Endothelial cell of umbilical vein (primary cell): ENCODE data around the gene ZNF595. TPM values are rescaled to one million over a fixed set of nuclear protein-coding genes. Genes with fewer than 3 reads are reported as not detected.
"Not testable (repeated sequence)": the region's sequence is repeated elsewhere in the genome, so short reads cannot be mapped to it uniquely, and the experiment has no call there.

Experiments used
- Bru-seq: library from RNA; stranded (reverse); fragments of 400-500 nt; gene quantifications from one replicate; lab custom pipeline; 2021; lab: Mats Ljungman, UMichigan
- BruChase-seq, 2 experiments: library from RNA; stranded (reverse); fragments of 400-500 nt; gene quantifications; one replicate each; lab custom pipeline; 2021; lab: Mats Ljungman, UMichigan
- BruUV-seq: library from RNA; stranded (reverse); fragments of 400-500 nt; replicated peaks from 2 replicates; lab custom pipeline; 2021; lab: Mats Ljungman, UMichigan
- CTCF ChIA-PET: fragments of 300-600, 350-600 bp; sonication (Branson Sonifier 250); formaldehyde crosslinking; loops from one replicate; lab custom pipeline; 2021; ENCODE audit warnings: antibody characterized with exemption, inconsistent platforms; lab: Charles Lee
- POLR2A ChIA-PET: fragments of 300-600, 350-600 bp; sonication (Branson Sonifier 250); formaldehyde crosslinking; loops from one replicate; lab custom pipeline; 2021; ENCODE audit warnings: antibody characterized with exemption, inconsistent platforms; lab: Charles Lee
- DNase-seq: peaks from one replicate; pipeline ENCODE4 v3.0.0-alpha.2; 2011; ENCODE audit warnings: low read depth, low spot score
- FAIRE-seq: peaks from 2 replicates; lab custom pipeline; 2011; peaks lifted over from hg19 to GRCh38; lab: Jason Lieb, UNC
- H2AFZ ChIP-seq: 2 replicates; pipeline ENCODE4 v1.6.0; 2012; ENCODE audit warnings: low read depth, low read length, control low read depth, inconsistent platforms
- H3K27ac ChIP-seq: 2 replicates; pipeline ENCODE4 v1.5.1; 2011; ENCODE audit warnings: low read depth, mild to moderate bottlenecking, control low read depth, low read length, moderate library complexity; ENCODE audit not compliant: insufficient read depth
- H3K27me3 ChIP-seq, 2 experiments: 2 replicates each; pipeline versions ENCODE4 v1.6.0 to v1.6.1; 2011; ENCODE audit warnings: low read length in 2 of 2, mixed read lengths in 1 of 2; ENCODE audit not compliant: control insufficient read depth in 2 of 2, insufficient read depth in 2 of 2
- H3K36me3 ChIP-seq, 2 experiments: 2 replicates in 1 of 2; 3 replicates in 1 of 2; pipeline ENCODE4 v1.5.1; 2011; ENCODE audit warnings: low read length in 2 of 2, mild to moderate bottlenecking in 1 of 2, moderate library complexity in 1 of 2; ENCODE audit not compliant: control insufficient read depth in 2 of 2, insufficient read depth in 2 of 2; ENCODE audit errors: extremely low read depth in 1 of 2
- H3K4me1 ChIP-seq: 3 replicates; pipeline ENCODE4 v1.5.1; 2011; ENCODE audit warnings: mild to moderate bottlenecking, low read length; ENCODE audit not compliant: control insufficient read depth, insufficient read depth; ENCODE audit errors: extremely low read depth
- H3K4me2 ChIP-seq: 2 replicates; pipeline ENCODE4 v1.6.1; 2011; ENCODE audit warnings: low read length, control low read depth, mixed read lengths; ENCODE audit not compliant: insufficient read depth
- H3K4me3 ChIP-seq, 3 experiments: fragments of 200-600 bp in 1 of 3; sonication (generic), shearing (Covaris generic) in 1 of 3; replicated peaks in 1 of 3; 2 replicates each; pipeline ENCODE4 v1.5.1; 2011 to 2016; ENCODE audit warnings: control low read depth in 3 of 3, low read length in 3 of 3, mild to moderate bottlenecking in 2 of 3, inconsistent platforms in 1 of 3, low read depth in 1 of 3, moderate library complexity in 1 of 3; ENCODE audit not compliant: insufficient read depth in 1 of 3
- H3K79me2 ChIP-seq: 2 replicates; pipeline ENCODE4 v1.6.0; 2012; ENCODE audit warnings: low read length, inconsistent platforms; ENCODE audit not compliant: control insufficient read depth, insufficient read depth
- H3K9ac ChIP-seq: replicated peaks from 2 replicates; pipeline ENCODE3; 2011; ENCODE audit warnings: low read length, control low read depth; ENCODE audit not compliant: insufficient read depth; ENCODE audit errors: extremely low read depth
- H3K9me1 ChIP-seq: replicated peaks from 3 replicates; pipeline ENCODE4 v1.6.0; 2011; ENCODE audit warnings: mild to moderate bottlenecking, low read length; ENCODE audit not compliant: control insufficient read depth, insufficient read depth; ENCODE audit errors: extremely low read depth
- H3K9me3 ChIP-seq: replicated peaks from 2 replicates; pipeline ENCODE4 v1.5.1; 2012; ENCODE audit warnings: low read length, inconsistent platforms; ENCODE audit not compliant: control insufficient read depth, insufficient read depth
- H4K20me1 ChIP-seq: replicated peaks from 2 replicates; pipeline ENCODE3; 2011; ENCODE audit warnings: mild to moderate bottlenecking, low read length; ENCODE audit not compliant: control insufficient read depth, insufficient read depth; ENCODE audit errors: extremely low read depth
- POLR2AphosphoS5 ChIP-seq: IDR thresholded peaks from 2 replicates; pipeline ENCODE4 v1.6.1; 2012; ENCODE audit warnings: low read depth, mild to moderate bottlenecking, control low read depth, low read length, moderate library complexity; ENCODE audit not compliant: insufficient read depth
- dilution Hi-C: fragments of 300-500 bp; cut with MboI; formaldehyde crosslinking; loops from one replicate; pipeline ENCODE4 v1.15.0; 2019; ENCODE audit warnings: low sequenced_read_pairs; ENCODE audit not compliant: extremely low pct_ligation_motif_present
- intact Hi-C: fragments of 100-400 bp; cut with micrococcal nuclease; formaldehyde crosslinking; loops from one replicate; pipeline ENCODE4 v1.10.0; 2022
- long read RNA-seq: library from polyadenylated mRNA; stranded (forward); transcript quantifications from one replicate; pipeline ENCODE4 v2.0.0, GENCODE V29; 2021
- polyA minus RNA-seq, 3 experiments: library from RNA; depleted of rRNA, polyadenylated mRNA; stranded (reverse); fragments of >200 nt; gene quantifications; 1 replicate in 1 of 3; 2 replicates in 2 of 3; pipeline ENCODE4 v1.2.3, GENCODE V29; 2011
- polyA plus RNA-seq, 4 experiments: library from polyadenylated mRNA; depleted of rRNA in 3 of 4; stranded (reverse) in 3 of 4; unstranded in 1 of 4; fragments of >200 nt; gene quantifications; 2 replicates each; pipeline versions ENCODE4 v1.2.1 to v1.2.3, GENCODE V29; 2011 to 2012; ENCODE audit warnings: missing spikeins in 1 of 4
- total RNA-seq: library from RNA; stranded (reverse); gene quantifications from 2 replicates; pipeline ENCODE4 v1.2.3, GENCODE V29; 2021

ZNF595 gene
- total RNA-seq (9.7 and 11.1 TPM in 2 replicates), polyA plus RNA-seq (1.5 and 1.8 TPM in 2 replicates), polyA minus RNA-seq (12.5 and 15.5 TPM in 2 replicates), Bru-seq, nascent RNA (percentile 81 among the genes with signal in this experiment), BruChase-seq, experiment 1, labeled RNA remaining after a 6-hour chase (percentile 58 among the genes with signal in this experiment), BruChase-seq, experiment 2, labeled RNA remaining after a 2-hour chase (percentile 69 among the genes with signal in this experiment)
- polyA plus RNA-seq (2011; cell fraction: cytosol; rRNA removed), result 1.9 and 2.4 TPM in 2 replicates
- 14.9 and 15.0 TPM in 2 replicates for polyA plus RNA-seq (2011; cell fraction: nucleus; rRNA removed)
- 2.7 and 3.2 TPM in 2 replicates for polyA plus RNA-seq (2012)
- not detected for polyA minus RNA-seq (2011; cell fraction: cytosol; rRNA and poly(A)+ RNA removed)
- 19.3 and 27.8 TPM in 2 replicates for polyA minus RNA-seq (2011; cell fraction: nucleus; rRNA and poly(A)+ RNA removed)
- long read RNA-seq, partial matches to known transcripts, result 1 of 12 reads
- long read RNA-seq, other reads (novel, unspliced or antisense), result 8 of 12 reads

- H3K36me3 ChIP-seq, H3K9ac ChIP-seq, dilution Hi-C loops, DNase-seq, intact Hi-C loops, H4K20me1 ChIP-seq, H3K79me2 ChIP-seq, H2AFZ ChIP-seq, H3K27me3 ChIP-seq, CTCF ChIA-PET, H3K4me2 ChIP-seq, H3K4me1 ChIP-seq, BruUV-seq, H3K9me3 ChIP-seq, H3K9me1 ChIP-seq, H3K27ac ChIP-seq, POLR2A ChIA-PET: not testable (repeated sequence)
- H3K4me3 ChIP-seq, result peak within 1 kb of the TSS in 1 of 3 experiments; percentile 37
- peak; percentile 82 for FAIRE-seq
Observed at GRCh38 chr4:52804-53479, at the start of gene ZNF595. ZNF595 (plus strand) TSS chr4:53321; CDS start chr4:53489, 168 bp downstream.

DNA sequence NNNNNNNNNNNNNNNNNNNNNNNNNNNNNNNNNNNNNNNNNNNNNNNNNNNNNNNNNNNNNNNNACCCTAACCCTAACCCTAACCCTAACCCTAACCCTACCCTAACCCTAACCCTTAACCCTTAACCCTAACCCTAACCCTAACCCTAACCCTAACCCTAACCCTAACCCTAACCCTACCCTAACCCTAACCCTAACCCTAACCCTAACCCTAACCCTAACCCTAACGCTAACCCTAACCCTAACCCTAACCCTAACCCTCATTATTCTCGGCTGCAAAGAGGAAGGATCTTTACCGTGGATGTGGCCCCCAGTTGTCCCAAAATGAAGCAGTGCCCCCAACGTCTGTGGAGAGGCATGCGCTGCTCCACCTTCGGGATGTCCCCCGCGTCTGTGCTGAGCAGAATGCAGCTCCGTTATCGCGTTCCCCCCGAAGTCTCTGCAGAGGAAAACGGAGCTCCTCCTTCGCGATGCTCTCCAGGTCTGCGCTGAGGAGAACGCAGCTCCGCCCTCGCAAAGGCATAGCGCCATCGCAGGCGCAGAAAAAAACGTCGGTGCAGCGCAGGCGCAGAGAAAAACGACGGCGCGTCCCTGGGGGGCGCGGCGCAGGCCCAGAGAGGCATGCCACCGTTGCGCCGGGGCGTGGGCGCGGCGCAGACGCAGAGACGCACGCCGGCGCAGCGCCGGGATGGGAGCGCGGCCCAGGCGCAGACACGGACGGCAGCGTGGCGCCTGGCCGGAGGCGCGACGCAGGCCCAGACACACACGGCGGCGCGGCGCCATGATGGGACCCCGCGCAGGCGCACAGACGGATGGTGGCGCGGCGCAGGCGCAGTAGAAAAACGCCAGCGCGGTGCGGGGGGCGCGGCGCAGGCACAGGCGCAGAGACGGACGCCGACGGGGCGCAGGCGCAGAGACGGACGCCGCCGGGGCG, 42.9 kb upstream of the ZNF595 start:
- H3K9me3 ChIP-seq, H3K36me3 ChIP-seq, dilution Hi-C loops, H3K4me1 ChIP-seq, H3K9me1 ChIP-seq, DNase-seq, FAIRE-seq, H3K27me3 ChIP-seq, H3K9ac ChIP-seq, H3K4me3 ChIP-seq, BruUV-seq, H3K4me2 ChIP-seq, CTCF ChIA-PET, H3K79me2 ChIP-seq, intact Hi-C loops, POLR2A ChIA-PET, H3K27ac ChIP-seq, H4K20me1 ChIP-seq, H2AFZ ChIP-seq: not testable (repeated sequence)
- peak; percentile 21 for TF ChIP-seq POLR2AphosphoS5

GRCh38 chr4:11095-11815, 41.9 kb upstream of the ZNF595 start:
- H3K9me3 ChIP-seq, H3K9ac ChIP-seq, H3K79me2 ChIP-seq, H3K4me1 ChIP-seq, CTCF ChIA-PET, H3K4me3 ChIP-seq, H2AFZ ChIP-seq, H3K4me2 ChIP-seq, DNase-seq, H3K36me3 ChIP-seq, H4K20me1 ChIP-seq, H3K27ac ChIP-seq, POLR2A ChIA-PET, H3K27me3 ChIP-seq, FAIRE-seq, BruUV-seq, intact Hi-C loops, H3K9me1 ChIP-seq, dilution Hi-C loops: not testable (repeated sequence)
